Endothelial cell of umbilical vein (primary cell): ENCODE measurements around the gene CEACAM21.

Experiments
- GATA2 ChIP-seq: IDR thresholded peaks from 2 replicates; pipeline ENCODE4 v1.7.0; 2011; ENCODE audit warnings: low read depth, mild to moderate bottlenecking, moderate library complexity, mixed read lengths, low read length; ENCODE audit not compliant: insufficient read length, insufficient read depth
- TF ChIP-seq, protein P1 (sequence below), 2 donors: IDR thresholded peaks; 1 replicate in 1 of 2; 2 replicates in 1 of 2; pipeline ENCODE4 v1.5.1; 2011; ENCODE audit warnings: low read length in 2 of 2, mild to moderate bottlenecking in 2 of 2, moderate library complexity in 2 of 2, control low read depth in 1 of 2, inconsistent platforms in 1 of 2, low read depth in 1 of 2; ENCODE audit not compliant: insufficient read depth in 1 of 2; ENCODE audit errors: extremely low read depth in 1 of 2

DNA sequence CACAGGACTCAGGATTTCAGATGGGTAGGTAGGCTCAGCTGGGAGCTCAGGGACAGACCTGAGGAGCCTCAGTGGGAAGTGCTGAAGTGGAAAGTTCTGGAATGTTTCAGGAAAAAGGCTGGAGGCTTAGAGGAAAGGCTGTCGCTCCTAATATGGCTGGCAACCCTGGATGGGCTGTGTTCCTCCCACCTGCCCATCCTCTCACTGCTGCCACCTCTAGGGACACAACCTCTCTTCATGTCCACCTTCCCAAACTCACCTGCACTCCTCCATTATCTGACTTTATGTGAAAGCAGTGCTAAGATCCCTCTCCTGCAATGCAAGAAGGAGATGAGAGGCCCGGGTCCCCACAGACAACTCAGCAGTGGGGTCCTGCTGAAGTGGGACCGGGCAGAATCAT lies 5.8 kb upstream of the CEACAM21 start:
- TF ChIP-seq, protein P1, sequence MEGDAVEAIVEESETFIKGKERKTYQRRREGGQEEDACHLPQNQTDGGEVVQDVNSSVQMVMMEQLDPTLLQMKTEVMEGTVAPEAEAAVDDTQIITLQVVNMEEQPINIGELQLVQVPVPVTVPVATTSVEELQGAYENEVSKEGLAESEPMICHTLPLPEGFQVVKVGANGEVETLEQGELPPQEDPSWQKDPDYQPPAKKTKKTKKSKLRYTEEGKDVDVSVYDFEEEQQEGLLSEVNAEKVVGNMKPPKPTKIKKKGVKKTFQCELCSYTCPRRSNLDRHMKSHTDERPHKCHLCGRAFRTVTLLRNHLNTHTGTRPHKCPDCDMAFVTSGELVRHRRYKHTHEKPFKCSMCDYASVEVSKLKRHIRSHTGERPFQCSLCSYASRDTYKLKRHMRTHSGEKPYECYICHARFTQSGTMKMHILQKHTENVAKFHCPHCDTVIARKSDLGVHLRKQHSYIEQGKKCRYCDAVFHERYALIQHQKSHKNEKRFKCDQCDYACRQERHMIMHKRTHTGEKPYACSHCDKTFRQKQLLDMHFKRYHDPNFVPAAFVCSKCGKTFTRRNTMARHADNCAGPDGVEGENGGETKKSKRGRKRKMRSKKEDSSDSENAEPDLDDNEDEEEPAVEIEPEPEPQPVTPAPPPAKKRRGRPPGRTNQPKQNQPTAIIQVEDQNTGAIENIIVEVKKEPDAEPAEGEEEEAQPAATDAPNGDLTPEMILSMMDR (IDR thresholded peaks at IDR 0.05; ENCODE audit: extremely low read depth in 1 of 2, insufficient read depth in 1 of 2, low read depth in 1 of 2, low read length in 2 of 2), result no peak
- TF ChIP-seq GATA2, result no peak
